Stimulated activated effector memory CD8-positive, alpha-beta T cell treated with anti-CD3 and anti-CD28 coated beads, Interleukin-12 subunit alpha, Interleukin-12 subunit beta, amount 100 ng/mL, for 72 hours (primary cell): Measurements from ENCODE around the gene FITM2.
A peak's percentile ranks its signal among the peaks of the same experiment; 100 is the strongest.
"Not testable (repeated sequence)": the region's sequence is repeated elsewhere in the genome, so short reads cannot be mapped to it uniquely, and the experiment has no call there.

Experiments used
- ATAC-seq: fragments of 150-1000 bp; cut with Tn5 transposase; 2 replicates; pipeline ENCODE4 v1.10.0; 2021
- DNase-seq, 2 donors: peaks; one replicate each; pipeline ENCODE4 v3.0.0; 2021 to 2022; ENCODE audit warnings: low spot score in 2 of 2
- H3K27ac Mint-ChIP-seq: one replicate; pipeline ENCODE4 v1.8.0; 2022; ENCODE audit warnings: mild to moderate bottlenecking, mixed read lengths
- H3K36me3 Mint-ChIP-seq: one replicate; pipeline ENCODE4 v1.8.0; 2022; ENCODE audit warnings: mild to moderate bottlenecking, mixed read lengths
- H3K4me1 Mint-ChIP-seq: one replicate; pipeline ENCODE4 v1.8.0; 2022; ENCODE audit warnings: mixed read lengths
- H3K4me3 Mint-ChIP-seq: one replicate; pipeline ENCODE4 v1.8.0; 2022; ENCODE audit warnings: mild to moderate bottlenecking, mixed read lengths
- H3K9me3 Mint-ChIP-seq: one replicate; pipeline ENCODE4 v1.8.0; 2022; ENCODE audit warnings: mixed read lengths

FITM2 gene

DNA sequence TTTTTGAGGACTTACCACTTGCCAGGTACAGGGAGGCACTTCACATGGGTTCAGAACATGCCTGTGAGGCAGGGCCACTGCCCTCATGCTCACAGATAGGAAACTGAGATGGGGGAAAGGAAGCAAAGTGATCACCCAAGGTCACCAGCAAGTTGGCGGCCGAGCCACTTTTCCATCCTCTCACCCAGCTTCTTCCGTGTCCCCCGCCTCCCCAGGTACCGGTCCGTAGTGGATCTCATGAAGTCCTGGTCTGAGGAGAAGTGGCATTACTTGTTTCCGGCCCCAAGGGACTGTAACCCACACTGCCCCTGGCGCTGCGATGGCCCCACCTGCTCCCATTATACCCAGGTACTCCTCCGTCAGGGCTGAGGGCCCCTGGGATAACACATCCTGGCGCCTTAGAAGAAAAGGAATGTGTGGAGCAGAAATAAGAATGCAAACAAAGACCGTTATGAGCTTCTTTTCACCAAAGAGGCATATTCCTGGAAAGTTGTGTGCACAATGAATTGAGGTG is 32.2 kb upstream of the FITM2 start:
- Mint-ChIP-seq H3K4me1 (no peaks in the 10 kb centered on the region), H3K27ac (no peak overlapping the region), H3K9me3 (no peaks in the 10 kb centered on the region), H3K4me3 (no peak overlapping the region), H3K36me3 (no peaks in the 10 kb centered on the region)
- no peak for DNase-seq
- no peak for ATAC-seq

DNA sequence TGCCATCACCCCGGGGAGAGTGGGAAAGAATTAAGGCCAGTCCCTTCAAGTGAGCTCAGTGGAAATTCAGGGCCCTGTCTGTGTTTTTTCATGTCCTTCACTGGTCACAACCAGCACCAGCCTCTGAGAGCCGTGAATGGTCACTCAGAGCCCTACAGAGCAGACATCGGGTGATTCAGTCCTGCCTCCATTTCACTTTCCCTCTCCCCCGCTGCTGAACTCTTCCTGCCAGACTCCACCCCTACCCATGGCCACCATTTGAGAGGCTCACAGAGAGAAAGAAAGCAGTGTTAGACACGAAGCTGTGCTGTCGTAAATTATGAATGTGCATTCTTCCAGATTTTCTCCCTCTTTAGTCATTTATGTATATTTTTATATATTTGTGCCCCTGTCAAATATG is 31.2 kb upstream of the FITM2 start:
- H3K4me3 Mint-ChIP-seq, result no peak overlapping the region
- DNase-seq (no peak), ATAC-seq (no peak)
- no peaks in the 10 kb centered on the region for H3K9me3 Mint-ChIP-seq
- no peaks in the 10 kb centered on the region for H3K4me1 Mint-ChIP-seq
- no peak overlapping the region for H3K27ac Mint-ChIP-seq
- no peaks in the 10 kb centered on the region for H3K36me3 Mint-ChIP-seq

DNA sequence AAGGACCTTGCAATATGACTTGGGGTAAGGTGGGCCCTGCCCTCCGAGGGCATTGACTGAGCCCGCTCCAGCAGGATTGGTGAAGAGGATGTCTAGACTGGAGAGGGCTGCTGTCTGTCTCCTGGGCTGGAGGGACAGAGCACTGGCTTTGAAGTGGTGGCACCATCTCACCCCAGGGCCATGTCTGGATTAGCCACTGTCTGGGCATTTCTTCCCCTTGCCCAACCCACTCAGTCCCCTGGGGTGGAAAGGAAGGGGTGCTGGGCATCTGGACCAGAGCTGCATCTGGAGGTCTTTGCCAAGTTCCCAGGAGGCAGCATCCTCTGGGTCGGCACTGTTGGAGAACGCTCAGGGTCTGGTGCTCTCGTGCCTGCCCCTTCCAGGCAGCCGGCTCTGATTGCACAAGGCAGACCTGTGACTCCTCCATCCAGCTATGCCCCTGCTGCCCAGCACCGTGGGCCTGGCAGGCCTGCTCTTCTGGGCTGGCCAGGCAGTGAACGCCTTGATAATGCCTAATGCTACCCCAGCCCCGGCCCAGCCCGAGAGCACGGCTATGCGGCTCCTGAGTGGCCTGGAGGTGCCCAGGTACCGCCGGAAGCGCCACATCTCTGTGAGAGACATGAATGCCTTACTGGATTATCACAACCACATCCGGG is 25.9 kb upstream of the FITM2 start, which contains the start of gene R3HDML:
R3HDML (plus strand) TSS at position 319 of the 656 bp plus-strand sequence; CDS start at position 434, 115 bp downstream.
- Mint-ChIP-seq H3K36me3 (no peaks in the 10 kb centered on the region), H3K4me3 (no peak within 1 kb of the TSS), H3K4me1 (peaks cover 6% of the 10 kb centered on the region), H3K9me3 (no peaks in the 10 kb centered on the region), H3K27ac (no peak within 1 kb of the TSS)
- ATAC-seq (peak; percentile 19), DNase-seq (no peak)

DNA sequence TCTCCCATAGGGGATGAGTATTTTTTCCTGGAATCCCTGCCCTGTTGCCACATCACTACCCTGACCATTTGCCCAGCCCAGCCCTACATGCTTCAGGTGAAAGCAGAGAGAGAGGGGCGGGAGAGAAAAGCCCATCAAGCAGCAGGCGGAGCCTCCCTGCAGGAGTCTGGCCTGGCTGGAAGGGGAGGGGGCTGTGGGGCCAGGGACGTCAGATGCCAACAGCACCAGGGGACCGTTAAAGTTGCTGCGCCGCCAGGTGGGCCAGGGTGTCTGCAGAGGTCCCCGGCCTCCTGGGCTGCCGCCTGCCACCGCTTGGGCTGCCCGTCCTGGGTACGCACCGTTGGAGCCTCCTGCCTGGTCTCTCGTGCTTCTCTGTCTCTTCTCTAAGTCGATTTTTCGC is 25.1 kb upstream of the FITM2 start:
- no peak overlapping the region for H3K4me3 Mint-ChIP-seq
- no peaks in the 10 kb centered on the region for H3K9me3 Mint-ChIP-seq
- H3K36me3 Mint-ChIP-seq, result no peaks in the 10 kb centered on the region
- H3K4me1 Mint-ChIP-seq, result peaks cover 6% of the 10 kb centered on the region
- ATAC-seq (no peak), DNase-seq (no peak)
- H3K27ac Mint-ChIP-seq, result no peak overlapping the region

DNA sequence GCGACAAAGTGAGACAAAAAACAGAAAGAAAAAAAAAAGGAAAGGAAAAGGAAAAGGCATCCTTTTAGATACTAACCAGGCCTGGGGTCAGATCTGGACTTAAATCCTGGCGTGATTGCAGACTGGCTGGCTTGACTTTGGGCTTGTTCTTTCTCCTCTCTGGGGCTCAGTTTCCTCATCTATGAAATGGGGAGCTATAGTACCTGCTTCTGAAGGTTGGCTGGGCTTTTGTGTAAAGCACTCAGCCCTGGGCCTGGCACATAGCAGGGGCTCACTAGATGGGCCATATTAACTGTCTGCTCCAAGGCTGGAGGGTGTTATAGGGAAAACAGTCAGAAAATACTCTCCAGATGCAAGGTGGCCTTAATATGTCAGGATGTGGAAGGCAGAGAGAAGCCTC is 24.7 kb upstream of the FITM2 start:
- H3K9me3 Mint-ChIP-seq, result no peaks in the 10 kb centered on the region
- H3K36me3 Mint-ChIP-seq, result no peaks in the 10 kb centered on the region
- ATAC-seq (no peak), DNase-seq (no peak)
- no peak overlapping the region for H3K4me3 Mint-ChIP-seq
- peaks cover 6% of the 10 kb centered on the region for H3K4me1 Mint-ChIP-seq
- no peak overlapping the region for H3K27ac Mint-ChIP-seq

DNA sequence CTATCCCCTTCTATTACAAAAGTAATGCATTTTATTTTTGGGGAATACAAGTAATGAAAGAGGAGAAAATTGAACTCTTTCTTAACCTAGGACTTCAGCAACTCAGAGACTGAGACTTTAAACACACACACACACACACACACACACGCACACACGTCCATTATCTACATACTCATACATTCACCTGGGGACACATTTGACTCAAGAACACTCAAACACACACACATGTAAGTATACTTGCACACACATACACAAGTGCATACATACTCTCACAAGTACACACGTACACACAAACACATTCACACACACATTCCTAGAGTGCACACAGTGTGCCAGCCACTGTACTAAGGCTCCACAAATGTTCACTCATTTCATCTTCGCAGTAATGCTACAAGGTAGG is 23.7 kb upstream of the FITM2 start:
- H3K4me1 Mint-ChIP-seq, result peaks cover 6% of the 10 kb centered on the region
- H3K36me3 Mint-ChIP-seq, result no peaks in the 10 kb centered on the region
- H3K27ac Mint-ChIP-seq, result no peak overlapping the region
- no peak overlapping the region for H3K4me3 Mint-ChIP-seq
- no peaks in the 10 kb centered on the region for H3K9me3 Mint-ChIP-seq
- DNase-seq (no peak), ATAC-seq (no peak)

DNA sequence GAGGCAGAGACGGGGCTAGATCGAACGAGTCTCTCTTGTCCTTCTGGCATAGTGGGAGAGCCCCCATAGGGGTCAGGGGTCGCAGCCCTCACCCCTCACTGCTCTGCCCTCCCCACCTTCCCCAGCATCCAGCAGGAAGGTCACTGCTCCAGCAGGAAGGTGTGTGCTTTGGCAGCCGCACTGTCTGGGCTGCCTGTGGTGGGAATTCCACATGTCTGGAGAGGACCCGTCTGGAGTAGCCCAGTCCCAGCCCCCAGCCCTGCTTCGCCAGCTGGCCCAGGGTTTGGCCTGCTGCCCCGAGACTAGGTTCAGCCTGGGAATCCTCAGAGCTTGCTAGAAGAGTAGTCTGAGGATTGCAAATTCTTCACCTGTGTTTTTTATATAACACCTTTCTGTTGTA is 23.3 kb upstream of the FITM2 start:
- H3K9me3 Mint-ChIP-seq, result no peaks in the 10 kb centered on the region
- DNase-seq (no peak), ATAC-seq (peak; percentile 31)
- no peak overlapping the region for H3K4me3 Mint-ChIP-seq
- H3K27ac Mint-ChIP-seq, result no peak overlapping the region
- no peaks in the 10 kb centered on the region for H3K36me3 Mint-ChIP-seq
- peaks cover 6% of the 10 kb centered on the region for H3K4me1 Mint-ChIP-seq

DNA sequence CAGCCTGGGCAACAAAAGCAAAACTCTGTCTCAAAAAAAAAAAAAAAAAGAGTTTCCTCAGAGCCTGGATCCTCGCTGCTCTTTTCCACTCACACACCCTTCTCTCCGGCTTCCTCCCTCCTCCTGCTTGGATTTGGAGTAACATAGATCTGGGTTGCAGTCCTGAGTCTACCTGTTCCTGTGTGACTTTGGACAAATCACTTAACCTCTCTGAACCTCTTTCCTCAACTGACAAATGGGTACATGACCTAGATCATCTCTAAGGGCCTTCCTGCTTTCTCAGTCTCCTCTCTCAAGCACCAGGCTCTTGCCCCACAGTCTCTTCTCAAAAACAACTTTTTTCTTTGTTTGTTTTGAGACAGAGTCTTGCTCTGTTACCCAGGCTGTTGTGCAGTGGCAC is 20.2 kb upstream of the FITM2 start:
- Mint-ChIP-seq H3K4me3 (no peak overlapping the region), H3K36me3 (peaks cover 5% of the 10 kb centered on the region), H3K27ac (no peak overlapping the region), H3K4me1 (peaks cover 7% of the 10 kb centered on the region), H3K9me3 (no peaks in the 10 kb centered on the region)
- ATAC-seq, result no peak
- no peak for DNase-seq

DNA sequence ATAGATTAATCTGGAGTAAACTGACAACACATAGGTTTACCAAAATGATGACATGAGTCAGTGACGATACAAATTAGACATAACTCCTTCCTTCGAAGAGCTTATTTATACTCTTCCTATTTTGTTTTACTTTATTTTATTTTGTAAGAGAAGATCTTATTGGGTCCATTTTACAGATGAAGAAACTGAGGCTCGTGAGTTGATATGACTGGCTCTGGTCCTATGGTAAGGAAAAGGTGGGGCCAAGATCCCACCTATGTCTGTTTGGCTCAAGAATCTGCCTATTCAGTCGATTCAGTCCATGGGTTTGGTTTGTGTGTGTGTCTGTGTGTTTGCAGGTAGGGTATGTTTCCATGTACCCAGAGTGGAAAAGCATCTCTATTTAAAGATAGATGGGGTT is 17.4 kb upstream of the FITM2 start:
- Mint-ChIP-seq H3K9me3 (no peaks in the 10 kb centered on the region), H3K4me3 (no peak overlapping the region), H3K36me3 (peaks cover 5% of the 10 kb centered on the region), H3K27ac (no peak overlapping the region), H3K4me1 (peaks cover 6% of the 10 kb centered on the region)
- no peak for ATAC-seq
- DNase-seq, result no peak

DNA sequence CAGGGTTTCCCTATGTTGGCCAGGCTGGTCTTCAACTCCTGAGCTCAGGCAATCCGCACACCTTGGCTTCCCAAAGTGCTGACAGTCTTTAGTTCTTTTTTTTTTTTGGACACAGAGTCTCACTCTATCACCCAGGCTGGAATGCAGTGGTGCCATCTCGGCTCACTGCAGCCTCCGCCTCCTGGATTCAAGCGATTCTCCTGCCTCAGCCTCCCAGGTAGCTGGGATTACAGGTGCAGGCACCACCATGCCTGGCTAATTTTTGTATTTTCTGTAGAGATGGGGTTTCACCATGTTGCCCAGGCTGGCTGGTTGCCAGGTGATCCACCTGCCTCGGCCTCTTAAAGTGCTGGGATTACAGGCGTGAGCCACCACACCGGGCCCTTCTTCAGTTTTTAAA is 16.7 kb upstream of the FITM2 start:
- Mint-ChIP-seq H3K27ac (peak overlapping the region; percentile 79), H3K4me3 (peak overlapping the region; percentile 46)
- H3K4me1 Mint-ChIP-seq, DNase-seq, ATAC-seq, H3K9me3 Mint-ChIP-seq, H3K36me3 Mint-ChIP-seq: not testable (repeated sequence)

DNA sequence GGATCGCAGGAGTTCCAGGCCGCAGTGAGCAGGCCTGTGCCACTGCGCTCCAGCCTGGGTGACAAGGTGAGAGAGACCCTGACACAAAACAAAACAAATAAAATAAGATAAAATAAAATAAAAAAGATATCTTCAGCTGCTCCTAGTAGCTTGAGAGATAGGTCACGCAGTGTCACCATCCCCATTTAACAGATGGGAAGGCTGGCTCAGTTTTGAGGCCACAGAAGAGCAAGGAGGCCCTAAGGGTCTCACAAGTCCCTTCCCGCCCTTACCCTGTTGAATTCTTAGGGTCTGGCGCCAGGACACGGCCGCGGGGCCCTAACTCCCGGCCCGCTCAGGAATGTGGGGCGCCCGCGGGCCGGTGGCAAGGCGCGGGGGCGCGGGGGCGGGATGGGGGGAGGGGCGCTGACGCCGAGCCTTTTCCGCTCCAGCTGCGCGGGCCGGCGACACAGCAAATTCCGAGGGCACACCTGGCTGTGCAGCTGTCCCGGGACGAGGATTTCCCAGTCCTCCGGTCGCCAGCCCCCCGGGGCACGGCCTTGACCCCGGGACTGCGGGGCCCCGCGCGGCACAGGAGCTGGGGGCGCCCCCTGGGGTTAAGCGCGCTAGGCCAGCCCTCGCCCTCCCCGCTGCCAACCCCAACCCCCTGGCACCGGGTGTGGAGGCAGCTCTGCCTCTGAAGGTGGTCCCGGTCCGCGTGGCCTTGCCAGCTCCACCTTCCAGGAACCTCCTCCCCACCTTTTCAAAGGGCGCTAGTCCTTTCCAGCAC is 15.6 kb upstream of the FITM2 start:
- Mint-ChIP-seq H3K27ac (no peak overlapping the region), H3K9me3 (no peaks in the 10 kb centered on the region), H3K4me1 (peaks cover 6% of the 10 kb centered on the region), H3K36me3 (peaks cover 5% of the 10 kb centered on the region), H3K4me3 (peak overlapping the region; percentile 46)
- ATAC-seq (peak; percentile 60), DNase-seq (no peak)

DNA sequence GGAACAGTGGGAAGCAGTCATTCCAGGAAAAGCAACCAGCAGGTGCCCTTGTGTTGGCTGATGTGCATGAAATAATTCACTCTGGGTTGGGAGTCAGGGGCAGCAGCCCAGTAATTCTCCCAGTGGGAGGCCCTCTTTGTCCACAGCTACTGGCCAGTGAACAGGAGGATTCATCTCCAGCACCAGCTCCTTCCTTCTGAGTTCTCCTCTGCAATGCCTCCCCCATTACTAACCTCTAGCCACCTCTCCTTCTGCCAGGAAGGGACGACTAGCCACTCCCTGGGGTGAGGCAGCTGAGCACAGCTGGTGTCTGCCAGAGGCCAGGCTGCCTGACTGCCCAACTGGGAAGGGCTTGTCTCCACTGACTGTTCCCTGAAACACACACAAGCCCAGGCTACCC is 13.3 kb upstream of the FITM2 start:
- Mint-ChIP-seq H3K36me3 (peaks cover 5% of the 10 kb centered on the region), H3K4me1 (peaks cover 6% of the 10 kb centered on the region), H3K4me3 (no peak overlapping the region), H3K9me3 (no peaks in the 10 kb centered on the region), H3K27ac (no peak overlapping the region)
- ATAC-seq (peak; percentile 24), DNase-seq (no peak)

DNA sequence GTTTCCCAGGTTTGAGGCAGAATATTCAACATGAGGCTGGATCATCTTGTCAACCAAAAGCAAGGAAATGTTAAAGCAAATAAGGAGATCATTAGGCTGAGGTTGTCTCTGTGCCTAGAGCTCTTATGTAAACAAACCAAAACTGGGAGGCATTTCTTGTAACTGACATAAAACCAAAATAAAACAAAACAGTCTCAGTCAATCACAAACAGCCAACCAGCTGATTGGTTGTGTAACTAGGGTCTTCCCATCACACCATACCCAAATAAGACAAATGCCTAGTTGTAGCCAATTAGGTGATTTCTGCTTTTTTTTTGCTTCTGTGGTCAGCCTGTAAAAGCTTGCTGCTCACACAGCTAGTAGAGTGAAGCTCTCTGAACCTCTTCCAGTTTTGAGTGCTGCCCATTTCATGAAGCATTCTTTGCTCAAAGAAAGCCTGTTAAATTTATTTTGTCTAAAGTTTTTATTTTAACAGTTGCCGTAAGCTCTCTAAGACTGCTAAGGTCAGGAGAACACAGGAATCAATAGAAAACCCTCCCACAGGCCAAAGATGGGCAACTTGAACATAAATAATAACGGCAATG is 8.9 kb upstream of the FITM2 start:
- Mint-ChIP-seq H3K4me3 (no peak overlapping the region), H3K36me3 (no peaks in the 10 kb centered on the region), H3K27ac (no peak overlapping the region), H3K4me1 (no peaks in the 10 kb centered on the region), H3K9me3 (no peaks in the 10 kb centered on the region)
- DNase-seq (no peak), ATAC-seq (no peak)

DNA sequence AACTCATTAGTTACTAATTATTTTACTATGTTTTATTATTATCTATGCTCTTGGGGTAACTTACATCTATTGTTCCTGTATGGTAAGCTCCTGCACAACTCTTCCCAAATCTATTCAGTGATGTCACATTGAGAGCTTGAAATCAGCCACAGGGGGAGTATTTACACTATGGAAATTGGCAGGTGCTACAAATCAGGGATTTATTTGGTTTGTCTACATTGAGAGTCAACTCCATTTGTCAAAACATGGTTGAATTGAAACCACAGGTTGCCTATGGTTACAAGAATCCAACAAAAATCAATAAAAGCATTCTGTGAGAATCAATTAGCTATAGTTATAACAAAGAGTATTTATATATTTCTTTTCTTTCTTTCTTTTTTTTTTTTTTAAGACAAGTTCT is 3.9 kb upstream of the FITM2 start:
- H3K4me3 Mint-ChIP-seq, result no peak overlapping the region
- ATAC-seq (no peak), DNase-seq (no peak)
- H3K27ac Mint-ChIP-seq, result no peak overlapping the region
- H3K36me3 Mint-ChIP-seq, result peaks cover 20% of the 10 kb centered on the region
- no peaks in the 10 kb centered on the region for H3K9me3 Mint-ChIP-seq
- H3K4me1 Mint-ChIP-seq, result peaks cover 14% of the 10 kb centered on the region

DNA sequence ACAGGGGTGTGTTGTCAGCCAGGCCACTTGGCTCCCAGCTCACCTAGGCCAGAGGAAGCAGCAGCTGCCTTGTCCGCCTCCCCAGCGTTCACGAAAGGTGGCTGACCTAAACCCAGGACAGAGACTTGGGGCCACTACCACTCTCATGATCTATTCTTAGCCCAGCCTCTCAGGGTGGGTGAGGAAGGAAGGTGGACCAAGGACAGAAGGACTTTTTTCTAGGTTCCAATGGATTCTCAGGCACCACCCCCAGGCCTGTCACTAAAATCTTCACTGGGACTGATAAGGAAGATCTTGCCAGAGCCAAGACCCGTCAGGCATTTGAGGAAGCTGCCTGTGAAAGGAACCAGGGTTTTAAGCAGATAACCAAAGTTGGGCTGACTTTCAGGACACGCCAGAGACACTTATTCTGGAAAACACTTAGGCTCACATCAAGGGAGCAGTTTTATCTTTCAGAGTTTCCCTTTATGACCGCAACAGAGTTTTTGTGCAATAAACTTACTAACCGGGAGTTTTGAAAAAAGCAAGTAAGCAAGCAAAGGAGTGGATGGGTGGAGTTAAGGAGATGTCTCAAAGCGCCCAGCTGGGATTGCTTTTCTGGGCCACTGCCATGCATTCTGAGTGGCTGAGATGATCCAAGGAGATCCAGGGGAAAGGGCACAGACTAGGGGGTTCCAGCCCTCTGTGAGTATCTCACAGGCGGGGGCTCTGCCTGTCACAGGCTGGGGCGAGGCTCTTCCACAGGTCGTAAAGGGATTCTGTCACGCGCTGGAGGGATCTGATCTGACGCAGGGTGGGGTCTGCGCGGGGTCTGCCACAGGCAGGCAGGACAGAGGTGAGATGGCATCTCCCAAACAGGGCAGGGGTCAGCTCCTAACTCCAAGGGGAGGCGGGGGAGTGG is 989 bp downstream of the FITM2 start:
- H3K27ac Mint-ChIP-seq, result peak overlapping the region; percentile 97
- H3K4me1 Mint-ChIP-seq, result peaks cover 23% of the 10 kb centered on the region
- peaks cover 20% of the 10 kb centered on the region for H3K36me3 Mint-ChIP-seq
- H3K4me3 Mint-ChIP-seq, result peak overlapping the region; percentile 84
- ATAC-seq (no peak), DNase-seq (peak in 1 of 2 donors; percentile 50)
- no peaks in the 10 kb centered on the region for H3K9me3 Mint-ChIP-seq
